ENCODE measurements around the gene TM4SF20. TPM values are rescaled to one million over a fixed set of nuclear protein-coding genes. Genes with fewer than 3 reads are reported as not detected.
A peak's percentile ranks its signal among the peaks of the same experiment; 100 is the strongest.

The TM4SF20 gene
- total and polyA plus RNA-seq, 2 donors (not counting 1 experiment from before 2014, with no cell fraction given) = 1.3 TPM; not detected in 1

DNA sequence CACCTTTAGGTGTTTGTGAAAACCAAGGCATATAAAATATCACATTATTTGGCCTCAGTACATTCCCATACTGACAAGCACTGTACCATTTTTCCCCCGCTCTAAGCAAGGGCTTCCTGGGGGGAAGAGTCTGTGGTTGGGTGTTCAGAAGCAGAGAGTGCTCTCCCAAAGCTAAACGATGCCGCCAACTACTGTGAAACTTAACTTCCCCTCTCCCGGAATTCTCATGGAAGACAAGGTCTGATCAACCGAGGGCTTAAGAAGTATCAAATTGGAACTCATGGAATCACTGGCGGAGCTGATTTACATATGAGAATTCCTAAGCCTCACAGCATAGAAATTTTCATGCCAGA is 54.5 kb downstream of the TM4SF20 start:
- peaks cover 40% of the 10 kb centered on the region for H3K79me2 ChIP-seq (ENCODE audit: control insufficient read depth, insufficient read depth, low read length)
- no peaks in the 10 kb centered on the region for H3K9me3 ChIP-seq (ENCODE audit: control insufficient read depth, insufficient read depth, low read depth, low read length)
- DNase-seq (ENCODE audit: low read depth in 2 of 2) = no peak

DNA sequence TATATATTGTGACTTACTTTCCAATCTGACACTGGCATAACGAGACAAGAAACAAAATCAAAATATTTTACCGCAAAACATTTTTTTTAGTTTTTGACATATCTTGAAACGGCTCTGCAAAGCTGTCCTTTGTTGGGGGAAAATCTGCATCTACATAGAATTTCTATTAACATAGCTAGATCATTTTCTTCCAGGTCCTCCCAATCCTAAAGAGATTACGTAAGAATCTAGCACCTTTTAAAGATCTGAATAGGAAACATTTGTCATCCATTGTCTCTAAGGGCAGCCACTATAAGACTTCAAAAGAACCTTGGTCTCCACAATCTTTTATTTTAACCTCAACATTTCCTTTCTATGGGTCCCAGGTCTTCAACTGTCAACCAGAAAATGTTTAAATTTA is 55.3 kb downstream of the TM4SF20 start:
- H3K36me3 ChIP-seq (ENCODE audit: control insufficient read depth, insufficient read depth, low read length) = no peaks in the 10 kb centered on the region
- H3K27me3 ChIP-seq (ENCODE audit: control insufficient read depth, insufficient read depth, low read length) = no peaks in the 10 kb centered on the region
- DNase-seq (ENCODE audit: low read depth in 2 of 2) = no peak
- H3K9ac ChIP-seq (ENCODE audit: insufficient read depth, low read length) = no peak overlapping the region
- no peak overlapping the region for H2AFZ ChIP-seq (ENCODE audit: low read length)
- no peak overlapping the region for H3K4me2 ChIP-seq (ENCODE audit: extremely low read depth, insufficient read depth, low read length)
- no peak overlapping the region for H3K27ac ChIP-seq (ENCODE audit: insufficient read depth, low read length)
- no peaks in the 10 kb centered on the region for H3K4me1 ChIP-seq (ENCODE audit: control insufficient read depth, extremely low read depth, insufficient read depth, low read length)
- H4K20me1 ChIP-seq (ENCODE audit: control insufficient read depth, extremely low read depth, insufficient read depth, low read length) = no peaks in the 10 kb centered on the region
- TF ChIP-seq EZH2 (IDR thresholded peaks at IDR 0.05; ENCODE audit: low read length, missing control alignments) = no peak
- TF ChIP-seq, protein P1, sequence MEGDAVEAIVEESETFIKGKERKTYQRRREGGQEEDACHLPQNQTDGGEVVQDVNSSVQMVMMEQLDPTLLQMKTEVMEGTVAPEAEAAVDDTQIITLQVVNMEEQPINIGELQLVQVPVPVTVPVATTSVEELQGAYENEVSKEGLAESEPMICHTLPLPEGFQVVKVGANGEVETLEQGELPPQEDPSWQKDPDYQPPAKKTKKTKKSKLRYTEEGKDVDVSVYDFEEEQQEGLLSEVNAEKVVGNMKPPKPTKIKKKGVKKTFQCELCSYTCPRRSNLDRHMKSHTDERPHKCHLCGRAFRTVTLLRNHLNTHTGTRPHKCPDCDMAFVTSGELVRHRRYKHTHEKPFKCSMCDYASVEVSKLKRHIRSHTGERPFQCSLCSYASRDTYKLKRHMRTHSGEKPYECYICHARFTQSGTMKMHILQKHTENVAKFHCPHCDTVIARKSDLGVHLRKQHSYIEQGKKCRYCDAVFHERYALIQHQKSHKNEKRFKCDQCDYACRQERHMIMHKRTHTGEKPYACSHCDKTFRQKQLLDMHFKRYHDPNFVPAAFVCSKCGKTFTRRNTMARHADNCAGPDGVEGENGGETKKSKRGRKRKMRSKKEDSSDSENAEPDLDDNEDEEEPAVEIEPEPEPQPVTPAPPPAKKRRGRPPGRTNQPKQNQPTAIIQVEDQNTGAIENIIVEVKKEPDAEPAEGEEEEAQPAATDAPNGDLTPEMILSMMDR (conservative IDR thresholded peaks at IDR 0.05 in 1 of 2, IDR thresholded peaks at IDR 0.05 in 1 of 2; ENCODE audit: low read depth in 1 of 2, low read length in 2 of 2) = no peak
- H3K79me2 ChIP-seq (ENCODE audit: control insufficient read depth, insufficient read depth, low read length) = peaks cover 36% of the 10 kb centered on the region
- H3K4me3 ChIP-seq (replicated peaks in 1 of 4; ENCODE audit: control extremely low read depth in 1 of 4, insufficient read depth in 1 of 4, low read depth in 3 of 4, low read length in 4 of 4) = peak overlapping the region in 1 of 4 experiments; percentile 81
- H3K9me3 ChIP-seq (ENCODE audit: control insufficient read depth, insufficient read depth, low read depth, low read length) = no peaks in the 10 kb centered on the region

More for the DNA sequence above, 54.5 kb downstream of the TM4SF20 start:
- no peak for TF ChIP-seq EZH2 (IDR thresholded peaks at IDR 0.05; ENCODE audit: low read length, missing control alignments)
- peak overlapping the region; percentile 81 to 99 (median 92) for H3K4me3 ChIP-seq (replicated peaks in 1 of 4; ENCODE audit: control extremely low read depth in 1 of 4, insufficient read depth in 1 of 4, low read depth in 3 of 4, low read length in 4 of 4)
- no peak overlapping the region for H3K9ac ChIP-seq (ENCODE audit: insufficient read depth, low read length)
- H3K36me3 ChIP-seq (ENCODE audit: control insufficient read depth, insufficient read depth, low read length) = no peaks in the 10 kb centered on the region
- H2AFZ ChIP-seq (ENCODE audit: low read length) = peak overlapping the region; percentile 98
- no peaks in the 10 kb centered on the region for H3K27me3 ChIP-seq (ENCODE audit: control insufficient read depth, insufficient read depth, low read length)
- no peaks in the 10 kb centered on the region for H3K4me1 ChIP-seq (ENCODE audit: control insufficient read depth, extremely low read depth, insufficient read depth, low read length)
- H3K27ac ChIP-seq (ENCODE audit: insufficient read depth, low read length) = peak overlapping the region; percentile 90
- peak overlapping the region; percentile 96 for H3K4me2 ChIP-seq (ENCODE audit: extremely low read depth, insufficient read depth, low read length)
- H4K20me1 ChIP-seq (ENCODE audit: control insufficient read depth, extremely low read depth, insufficient read depth, low read length) = no peaks in the 10 kb centered on the region

DNA sequence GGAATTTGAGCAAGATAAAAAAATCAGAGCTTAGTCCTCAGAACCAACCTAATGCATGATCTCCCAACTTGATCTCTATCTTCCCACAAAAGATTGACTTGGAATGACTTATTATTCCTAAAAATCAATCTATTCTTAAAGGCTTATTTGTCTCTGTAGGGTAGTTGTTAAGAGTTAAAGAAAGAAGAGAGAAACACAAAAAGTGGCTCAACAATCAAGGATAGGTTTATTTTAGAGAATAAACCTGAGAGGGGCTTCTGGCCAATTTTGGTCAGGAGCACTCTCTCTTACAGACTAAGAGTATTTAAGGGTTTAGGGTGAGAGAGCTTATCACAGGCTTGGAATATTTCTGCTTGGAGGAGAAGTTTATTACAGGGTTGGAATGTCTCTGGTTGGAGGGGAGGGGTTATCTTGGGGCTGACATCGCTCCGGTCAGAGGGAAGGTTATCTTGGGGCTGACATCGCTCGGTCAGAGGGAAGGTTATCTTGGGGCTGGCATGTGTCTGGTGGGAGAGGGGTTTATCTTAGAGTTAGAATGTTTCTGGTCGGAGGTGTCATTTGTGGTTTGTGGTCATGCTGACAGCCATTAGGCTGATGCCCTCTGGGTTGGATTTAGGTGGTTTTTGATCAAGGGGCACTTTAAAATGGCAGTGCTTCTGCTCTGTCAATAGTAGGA is 56.4 kb downstream of the TM4SF20 start:
- TF ChIP-seq EZH2 (IDR thresholded peaks at IDR 0.05; ENCODE audit: low read length, missing control alignments) = no peak
- TF ChIP-seq, protein P1 (conservative IDR thresholded peaks at IDR 0.05 in 1 of 2, IDR thresholded peaks at IDR 0.05 in 1 of 2; ENCODE audit: low read depth in 1 of 2, low read length in 2 of 2) = no peak
- no peaks in the 10 kb centered on the region for H3K9me3 ChIP-seq (ENCODE audit: control insufficient read depth, insufficient read depth, low read depth, low read length)
- H2AFZ ChIP-seq (ENCODE audit: low read length) = no peak overlapping the region
- H3K27ac ChIP-seq (ENCODE audit: insufficient read depth, low read length) = no peak overlapping the region
- H3K4me2 ChIP-seq (ENCODE audit: extremely low read depth, insufficient read depth, low read length) = no peak overlapping the region
- H3K79me2 ChIP-seq (ENCODE audit: control insufficient read depth, insufficient read depth, low read length) = peaks cover 26% of the 10 kb centered on the region
- no peaks in the 10 kb centered on the region for H3K4me1 ChIP-seq (ENCODE audit: control insufficient read depth, extremely low read depth, insufficient read depth, low read length)
- no peak overlapping the region for H3K4me3 ChIP-seq (replicated peaks in 1 of 4; ENCODE audit: control extremely low read depth in 1 of 4, insufficient read depth in 1 of 4, low read depth in 3 of 4, low read length in 4 of 4)
- H3K27me3 ChIP-seq (ENCODE audit: control insufficient read depth, insufficient read depth, low read length) = no peaks in the 10 kb centered on the region
- no peak overlapping the region for H3K9ac ChIP-seq (ENCODE audit: insufficient read depth, low read length)
- H3K36me3 ChIP-seq (ENCODE audit: control insufficient read depth, insufficient read depth, low read length) = no peaks in the 10 kb centered on the region
- no peak for DNase-seq (ENCODE audit: low read depth in 2 of 2)
- no peaks in the 10 kb centered on the region for H4K20me1 ChIP-seq (ENCODE audit: control insufficient read depth, extremely low read depth, insufficient read depth, low read length)
